Suppressor macrophage (primary cell): ENCODE measurements around the gene PHF2.

Experiments
- DNase-seq, 4 experiments: peaks; one replicate each; pipeline ENCODE4 v3.0.0-alpha.2; 2020 to 2022

The PHF2 gene

GRCh38 chr9:93633492-93634221 lies 57.3 kb downstream of the PHF2 start:
- DNase-seq, result no peak

- DNase-seq, result no peak
Observed at GRCh38 chr9:93634311-93635185, 58.2 kb downstream of the PHF2 start.

- no peak for DNase-seq
Observed at GRCh38 chr9:93635186-93636107, 59.1 kb downstream of the PHF2 start.

GRCh38 chr9:93636172-93636661 lies 59.8 kb downstream of the PHF2 start:
- DNase-seq, result no peak

DNA sequence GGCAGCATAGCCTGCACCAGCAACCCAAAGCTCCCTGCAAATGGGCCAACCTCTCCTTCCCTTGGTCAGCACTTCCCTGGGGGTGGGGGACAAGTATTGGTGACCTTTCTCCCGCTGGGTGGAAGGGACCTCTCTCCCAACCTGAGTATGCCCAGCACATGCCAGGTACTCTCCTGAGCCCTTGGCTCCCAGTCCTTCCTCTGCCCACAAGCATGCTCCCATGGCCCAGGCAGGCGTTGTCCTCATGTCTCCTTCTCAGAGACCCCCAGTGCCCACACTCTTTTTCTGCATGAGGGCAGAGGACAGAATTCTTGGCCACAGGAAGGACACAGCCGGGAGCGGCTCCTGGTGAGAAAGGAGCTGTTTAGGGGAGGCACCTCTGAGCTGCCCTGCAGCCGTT lies 60.3 kb downstream of the PHF2 start:
- no peak for DNase-seq

- DNase-seq, result no peak
Observed at GRCh38 chr9:93637886-93638285, 61.5 kb downstream of the PHF2 start.

- no peak for DNase-seq
Observed at GRCh38 chr9:93640027-93640426, 63.6 kb downstream of the PHF2 start.

DNA sequence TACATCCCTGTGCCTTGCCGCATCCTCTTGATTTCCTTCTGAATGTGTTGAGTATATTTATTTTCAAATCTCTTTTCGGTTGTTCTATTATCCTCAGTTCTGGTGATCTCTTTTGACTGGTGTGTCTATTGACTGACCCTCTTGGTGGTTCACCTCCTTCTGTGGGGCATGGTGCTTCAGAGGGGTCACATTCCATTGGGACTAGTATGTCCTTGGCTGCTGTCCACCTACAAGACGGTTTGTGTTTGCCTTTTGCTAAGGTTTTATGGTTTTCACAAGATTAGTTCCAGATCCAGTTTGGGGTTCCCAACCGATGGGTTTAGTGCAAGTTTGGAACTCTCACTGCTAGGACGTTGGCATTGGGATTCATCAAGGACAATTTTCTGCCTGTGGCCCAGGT lies 66.6 kb downstream of the PHF2 start:
- no peak for DNase-seq

DNA sequence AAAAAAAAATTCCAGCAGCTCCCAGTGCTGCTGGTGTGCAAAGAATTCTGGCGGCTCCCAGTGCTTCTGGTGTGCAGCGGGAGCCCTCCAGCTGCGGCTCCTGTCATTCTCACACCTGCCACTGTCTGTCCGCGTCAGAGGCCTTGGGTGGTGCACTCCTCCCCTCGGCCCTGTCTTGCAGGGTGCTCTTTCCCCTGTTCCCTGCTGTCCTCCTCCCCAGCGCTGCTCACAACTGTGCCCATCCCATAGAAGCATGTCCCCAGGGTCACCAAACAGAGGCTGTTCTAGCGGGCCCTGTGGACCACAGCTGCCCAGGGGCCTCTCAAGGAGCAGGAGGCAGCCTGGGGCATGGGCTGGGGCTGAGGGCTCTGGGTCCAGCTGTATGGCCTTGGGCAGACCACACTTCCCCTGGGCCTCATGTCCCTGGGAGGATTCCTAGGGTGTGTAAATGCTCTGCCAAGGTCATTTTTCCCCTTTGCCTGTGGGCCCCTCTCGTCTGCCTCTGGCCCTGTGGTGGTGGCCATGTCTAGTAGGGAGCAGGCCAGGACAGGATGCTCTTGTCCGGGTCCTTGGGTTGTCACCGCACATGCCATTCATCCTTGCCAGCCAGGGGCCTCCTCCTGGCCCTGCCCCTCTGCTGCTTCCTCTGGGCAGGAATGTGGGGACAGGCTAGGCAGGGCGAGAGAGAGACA lies 68.2 kb downstream of the PHF2 start:
- DNase-seq, result no peak

GRCh38 chr9:93645149-93645889 lies 68.9 kb downstream of the PHF2 start:
- no peak for DNase-seq

DNA sequence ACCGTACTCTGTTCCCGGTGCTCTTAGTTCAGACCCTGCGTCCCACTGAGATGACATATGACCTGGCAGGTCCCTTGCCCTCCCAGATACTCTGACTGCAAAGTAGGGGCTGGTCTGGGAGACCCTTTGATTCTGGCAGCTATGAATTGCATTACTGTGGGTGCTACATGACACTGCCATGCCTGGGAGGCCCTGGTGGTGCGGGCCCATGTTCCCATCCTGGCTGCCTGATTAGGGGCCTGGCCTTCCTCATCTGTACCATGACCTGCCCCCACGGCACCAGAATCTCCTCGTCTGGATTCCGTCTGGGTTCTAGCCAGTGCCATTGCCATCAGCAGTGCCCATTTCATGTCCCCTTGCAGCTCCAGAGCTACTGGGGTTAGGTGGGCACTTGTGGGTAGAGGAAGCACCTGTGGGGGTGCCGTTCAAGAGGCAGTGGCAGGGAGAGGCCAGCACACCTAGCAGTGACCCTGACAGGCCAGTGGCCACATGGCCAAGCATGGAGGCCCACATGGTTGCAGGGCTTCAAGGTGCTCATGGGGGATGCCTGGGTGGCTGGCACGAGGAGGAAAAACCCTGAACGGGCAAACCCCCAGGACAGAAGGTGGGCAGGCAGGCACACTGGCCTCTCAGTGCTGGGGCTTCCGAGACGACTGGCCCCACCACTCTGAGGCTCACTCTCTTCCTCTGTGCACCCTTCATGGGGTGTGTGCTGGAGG lies 69.7 kb downstream of the PHF2 start:
- DNase-seq, result no peak

GRCh38 chr9:93646640-93647178 lies 70.3 kb downstream of the PHF2 start:
- no peak for DNase-seq

- no peak for DNase-seq
Observed at GRCh38 chr9:93648181-93648580, 71.8 kb downstream of the PHF2 start.

- no peak for DNase-seq
Observed at GRCh38 chr9:93648836-93649235, 72.5 kb downstream of the PHF2 start.

DNA sequence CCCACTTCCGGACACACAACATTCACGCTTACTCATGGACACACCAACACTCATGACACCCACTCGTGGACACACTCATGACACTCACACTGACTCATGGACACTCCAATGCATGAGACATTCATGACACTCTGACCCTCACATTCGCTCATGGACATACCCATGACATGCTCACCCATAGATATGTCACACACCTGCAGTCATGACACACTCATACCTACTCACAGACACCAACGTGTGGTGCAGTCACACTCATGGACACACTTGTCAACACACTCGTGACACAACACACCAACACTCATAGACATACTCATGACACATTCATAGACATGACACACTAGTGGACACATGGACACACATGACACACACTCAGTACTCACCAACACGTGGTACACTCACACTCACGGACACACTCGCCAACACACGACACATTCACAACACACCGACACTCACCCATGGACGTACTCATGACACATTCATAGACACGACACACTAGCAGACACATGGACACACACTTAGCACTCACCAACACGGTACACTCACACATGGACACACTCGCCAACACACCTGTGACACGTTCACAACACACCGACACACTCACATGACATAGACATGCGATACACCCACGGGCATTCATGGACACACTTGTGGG lies 73.4 kb downstream of the PHF2 start:
- no peak for DNase-seq

DNA sequence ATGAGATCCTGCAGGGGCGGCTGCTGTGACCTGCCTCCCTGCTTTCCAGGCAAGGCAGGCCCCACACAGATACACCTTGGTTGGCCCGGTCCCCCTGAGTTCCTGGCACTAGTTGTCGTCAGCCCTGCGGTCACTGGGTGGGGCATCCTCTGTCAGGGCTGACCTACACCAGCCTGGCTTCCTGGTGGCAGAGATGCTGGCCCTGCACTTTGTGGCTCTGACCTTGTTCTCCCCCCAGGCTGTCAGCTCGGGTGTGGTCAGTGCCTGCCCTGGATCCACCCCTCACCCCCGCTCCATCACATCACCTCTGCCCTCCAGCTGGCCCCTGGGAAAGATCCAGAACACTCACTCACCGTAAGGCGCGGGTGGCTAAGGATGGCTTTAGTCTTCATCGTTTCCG lies 74.1 kb downstream of the PHF2 start:
- DNase-seq, result no peak

DNA sequence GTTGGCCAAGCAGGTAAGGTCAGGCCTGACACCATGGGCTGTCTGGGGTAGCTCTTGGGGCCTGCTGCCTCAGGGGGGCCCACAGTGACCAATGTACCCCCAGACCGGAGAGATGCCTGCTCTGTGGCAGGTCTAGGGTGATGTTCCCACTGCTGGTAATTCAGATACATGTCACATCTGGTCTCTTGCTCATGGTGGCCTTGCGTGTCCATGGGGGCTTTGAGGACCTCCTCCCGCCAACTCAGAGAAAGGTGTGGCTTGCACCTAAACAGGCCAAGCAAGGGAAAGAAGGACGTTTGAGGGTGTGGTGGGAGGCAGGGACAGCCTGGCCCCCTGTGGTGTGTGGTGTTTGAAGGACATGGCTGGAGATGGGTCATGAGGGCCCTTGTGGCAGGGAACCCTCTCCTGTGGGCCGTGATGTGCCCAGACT lies 75.2 kb downstream of the PHF2 start:
- DNase-seq, result no peak

DNA sequence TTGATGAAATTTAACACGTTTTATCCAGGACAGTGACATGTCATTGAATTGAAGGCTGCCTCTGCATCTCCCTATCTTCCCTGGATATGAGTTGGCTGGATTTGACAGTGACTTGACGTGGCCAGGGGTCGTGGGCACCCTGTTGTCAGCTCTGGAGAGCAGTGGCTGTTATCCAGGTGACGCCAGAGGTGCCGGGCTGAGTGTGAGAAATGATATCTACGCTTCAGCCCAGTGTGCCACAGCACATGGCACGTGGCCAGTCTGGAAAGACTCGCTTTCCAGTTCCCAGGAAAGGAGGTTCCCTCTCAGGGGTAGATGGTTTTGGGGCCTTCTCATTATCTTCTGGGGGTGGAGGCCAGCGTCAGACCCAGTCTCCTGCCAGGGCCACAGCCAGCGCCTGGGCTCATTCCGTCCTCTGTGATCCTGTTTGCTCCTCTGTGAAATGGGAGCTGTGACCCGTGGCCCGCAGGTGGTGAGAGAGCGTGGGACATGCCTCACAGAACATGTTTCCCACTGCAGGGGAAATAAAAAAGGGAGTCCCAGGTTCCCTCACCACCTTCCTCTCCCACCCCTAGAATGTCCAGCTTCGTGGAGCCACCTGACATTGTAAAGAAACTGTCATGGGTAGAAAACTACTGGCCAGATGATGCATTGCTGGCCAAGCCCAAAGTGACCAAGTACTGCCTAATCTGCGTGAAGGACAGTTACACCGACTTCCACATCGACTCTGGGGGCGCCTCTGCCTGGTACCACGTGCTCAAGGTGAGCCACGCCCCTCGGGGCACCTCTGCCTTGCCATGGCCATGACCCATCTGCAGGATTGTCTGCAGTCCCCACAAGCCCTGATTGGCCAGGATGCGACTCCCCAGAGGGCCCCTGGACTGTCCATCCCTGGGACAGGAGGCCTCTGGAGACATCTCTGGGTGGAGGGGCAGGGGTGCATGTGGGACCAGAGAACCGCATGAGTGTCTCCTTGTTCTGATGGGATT lies 76.5 kb downstream of the PHF2 start:
- no peak for DNase-seq

GRCh38 chr9:93653760-93654159 lies 77.4 kb downstream of the PHF2 start:
- DNase-seq, result no peak
